Measurements from ENCODE around the gene RGMB. TPM values are rescaled to one million over a fixed set of nuclear protein-coding genes. Genes with fewer than 3 reads are reported as not detected.

The RGMB gene
- polyA plus RNA-seq, 1 of the 3 experiments (the other 2 are of a cell fraction): 86.7 TPM

DNA sequence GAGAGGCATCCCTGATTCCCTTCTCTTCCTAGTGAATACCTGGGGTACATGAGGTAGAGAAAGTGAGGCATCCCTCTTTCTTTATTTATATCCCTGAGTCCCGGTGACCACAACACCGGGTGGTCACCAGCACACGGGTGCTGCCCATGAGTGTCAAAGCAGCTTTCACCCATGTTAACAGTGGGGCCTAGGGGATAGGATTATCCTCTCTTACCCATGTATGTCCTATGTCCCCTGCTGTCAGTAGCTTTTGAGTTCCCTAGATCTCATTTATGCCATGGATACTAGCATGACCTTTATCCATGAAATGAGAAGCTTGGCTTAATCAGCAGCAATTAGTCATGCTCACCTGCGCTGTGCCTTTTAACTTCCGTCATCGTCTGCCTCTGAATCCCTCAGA lies 71.4 kb downstream of the RGMB start:
- Histone ChIP-seq H3K79me2 (ENCODE audit: insufficient read depth) (no peaks in the 10 kb centered on the region), H3K4me1 (ENCODE audit: control insufficient read depth in 1 of 2, insufficient read depth in 2 of 2, low read depth in 1 of 2, low read length in 1 of 2) (no peaks in the 10 kb centered on the region), H3K36me3 (replicated peaks in 1 of 2; ENCODE audit: control insufficient read depth in 1 of 2, insufficient read depth in 2 of 2, low read length in 1 of 2) (no peaks in the 10 kb centered on the region), H2AFZ (ENCODE audit: low read depth) (no peak overlapping the region), H3K27ac (ENCODE audit: low read depth in 2 of 2, low read length in 1 of 2) (no peak overlapping the region), H3K4me2 (no peak overlapping the region), H3K9me2 (no peaks in the 10 kb centered on the region), H3F3A (replicated peaks; ENCODE audit: insufficient read depth) (peaks cover 8% of the 10 kb centered on the region), H3K9ac (no peak overlapping the region), H4K20me1 (ENCODE audit: insufficient read depth) (no peaks in the 10 kb centered on the region), H3K9me3 (no peaks in the 10 kb centered on the region), H3K27me3 (ENCODE audit: insufficient read depth) (no peaks in the 10 kb centered on the region), H3K4me3 (ENCODE audit: low read depth in 2 of 2, low read length in 1 of 2) (no peak overlapping the region)
- no peak for DNase-seq
- ChIA-PET POLR2A (no interaction called here), CTCF (interaction anchor here (1.4 kb wide), 1 partner anchor 9 kb away, joined by 4 read pairs; no protein-coding TSS in a partner anchor)
- no peak for TF ChIP-seq NRF1 (IDR thresholded peaks at IDR 0.05; ENCODE audit: low read depth, low read length)
- TF ChIP-seq JUND (IDR thresholded peaks at IDR 0.05): no peak
- no peak for TF ChIP-seq TAF1 (IDR thresholded peaks at IDR 0.05; ENCODE audit: borderline replicate concordance, low read depth, low read length)
- TF ChIP-seq GABPA (IDR thresholded peaks at IDR 0.05; ENCODE audit: low read depth): no peak
- WGBS (ENCODE audit: low lambda C conversion rate): 83% methylated on average over 6 of the region's 6 CpGs

DNA sequence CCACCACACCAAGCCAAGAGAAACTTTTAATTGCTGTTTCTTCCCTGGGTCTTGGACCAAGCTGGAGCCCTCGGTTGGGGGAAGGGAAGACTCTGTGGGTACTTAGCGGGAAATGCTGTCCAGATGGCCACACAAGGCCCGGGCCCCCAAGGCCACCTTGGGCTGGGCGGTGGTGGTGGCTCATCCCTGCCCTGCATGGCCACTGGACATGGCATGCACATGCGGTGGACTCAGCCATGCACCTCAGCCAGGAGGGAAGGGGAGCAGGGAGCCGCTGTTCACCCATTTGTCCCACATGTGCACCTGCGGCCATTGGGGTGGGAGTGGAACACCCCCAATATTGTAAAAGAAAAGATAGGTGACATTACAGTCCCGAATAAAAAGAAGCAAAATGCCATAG lies 72.4 kb downstream of the RGMB start:
- H3K36me3 ChIP-seq (replicated peaks in 1 of 2; ENCODE audit: control insufficient read depth in 1 of 2, insufficient read depth in 2 of 2, low read length in 1 of 2): no peaks in the 10 kb centered on the region
- H4K20me1 ChIP-seq (ENCODE audit: insufficient read depth): no peaks in the 10 kb centered on the region
- H3F3A ChIP-seq (replicated peaks; ENCODE audit: insufficient read depth): peaks cover 13% of the 10 kb centered on the region
- CTCF ChIA-PET: interaction anchor here (1.1 to 1.4 kb wide), 2 partner anchors 8 to 77 kb away, joined by 3 to 4 read pairs; no protein-coding TSS in a partner anchor
- no peak overlapping the region for H3K27ac ChIP-seq (ENCODE audit: low read depth in 2 of 2, low read length in 1 of 2)
- H3K4me2 ChIP-seq: no peak overlapping the region
- no peaks in the 10 kb centered on the region for H3K27me3 ChIP-seq (ENCODE audit: insufficient read depth)
- H3K9me2 ChIP-seq: no peaks in the 10 kb centered on the region
- H2AFZ ChIP-seq (ENCODE audit: low read depth): no peak overlapping the region
- H3K4me1 ChIP-seq (ENCODE audit: control insufficient read depth in 1 of 2, insufficient read depth in 2 of 2, low read depth in 1 of 2, low read length in 1 of 2): no peaks in the 10 kb centered on the region
- TF ChIP-seq NFIC (IDR thresholded peaks at IDR 0.05; ENCODE audit: borderline replicate concordance): no peak
- no peak for TF ChIP-seq EZH2phosphoT487 (IDR thresholded peaks at IDR 0.05; ENCODE audit: borderline replicate concordance, low read depth)
- no peak for TF ChIP-seq SIN3A (IDR thresholded peaks at IDR 0.05; ENCODE audit: borderline replicate concordance, low read depth, low read length)
- no peak for TF ChIP-seq RFX5 (IDR thresholded peaks at IDR 0.05; ENCODE audit: low read length)
- 86% methylated on average over 4 of the region's 8 CpGs for WGBS (ENCODE audit: low lambda C conversion rate)
- no peaks in the 10 kb centered on the region for H3K9me3 ChIP-seq
- H3K79me2 ChIP-seq (ENCODE audit: insufficient read depth): no peaks in the 10 kb centered on the region
- DNase-seq: no peak
- no peak overlapping the region for H3K9ac ChIP-seq
- POLR2A ChIA-PET: no interaction called here
- H3K4me3 ChIP-seq (ENCODE audit: low read depth in 2 of 2, low read length in 1 of 2): no peak overlapping the region

Other genes starting within 250 kb of the RGMB start
- gene CHD1, start 155.3 kb downstream of the RGMB start, polyA plus RNA-seq (2012; rRNA removed): 12.4 and 15.2 TPM in 2 replicates